Ureter (tissue), 1 donor: ENCODE results near the gene SETD1A. TPM values are rescaled to one million over a fixed set of nuclear protein-coding genes. Genes with fewer than 3 reads are reported as not detected.
A peak's percentile ranks its signal among the peaks of the same experiment; 100 is the strongest.

Experiments
- DNase-seq: peaks from one replicate; pipeline ENCODE4 v3.0.0-alpha.2; 2020; ENCODE audit warnings: low spot score
- total RNA-seq: library from RNA; stranded (reverse); gene quantifications from one replicate; pipeline ENCODE4 v1.2.4, GENCODE V29; 2023
- donor health status: DM: yes; HTN: yes; CAD: no.

Gene SETD1A
- total RNA-seq = 19.6 TPM

DNA sequence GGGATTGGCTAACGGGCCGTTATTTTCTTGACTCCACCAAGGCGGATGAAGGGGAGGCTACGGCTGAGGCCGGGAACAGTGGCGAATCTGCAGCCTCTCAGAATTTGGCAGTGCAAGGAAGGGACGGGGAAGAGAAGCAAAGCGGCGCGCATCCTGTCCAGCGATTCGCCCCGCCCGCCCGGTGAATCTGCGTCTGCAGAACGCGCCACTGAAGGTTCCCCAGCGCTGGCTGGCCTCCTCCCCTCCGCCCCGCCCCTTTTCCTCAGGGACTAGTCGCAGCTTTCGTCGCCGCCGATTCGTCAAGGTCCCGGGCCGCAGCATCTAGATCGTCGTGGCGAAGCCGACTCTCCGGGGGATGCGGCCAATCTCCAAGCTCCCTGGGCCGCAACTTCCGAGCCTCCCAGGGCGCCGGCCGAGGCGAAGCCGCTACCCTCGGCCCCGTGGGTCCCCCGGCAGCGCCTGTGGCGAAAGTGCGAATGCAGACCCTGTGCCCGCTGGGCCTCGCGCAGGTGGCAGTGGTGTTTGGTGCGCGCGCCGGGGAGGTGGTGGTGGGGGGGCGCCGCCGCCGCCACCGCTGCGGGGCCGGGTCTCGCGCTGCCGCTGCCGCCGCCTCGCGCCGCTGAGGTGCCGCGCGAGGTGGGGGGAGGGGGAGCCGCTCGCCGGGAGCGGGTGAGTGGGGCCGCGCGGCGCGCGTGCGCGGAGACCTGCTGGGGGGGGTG, at the start of gene SETD1A:
Gene SETD1A, plus strand, starts transcription at position 299 of the 719 bp plus-strand sequence. CDS start 978 bp downstream, outside the sequence.
- peak; percentile 98 for DNase-seq

DNA sequence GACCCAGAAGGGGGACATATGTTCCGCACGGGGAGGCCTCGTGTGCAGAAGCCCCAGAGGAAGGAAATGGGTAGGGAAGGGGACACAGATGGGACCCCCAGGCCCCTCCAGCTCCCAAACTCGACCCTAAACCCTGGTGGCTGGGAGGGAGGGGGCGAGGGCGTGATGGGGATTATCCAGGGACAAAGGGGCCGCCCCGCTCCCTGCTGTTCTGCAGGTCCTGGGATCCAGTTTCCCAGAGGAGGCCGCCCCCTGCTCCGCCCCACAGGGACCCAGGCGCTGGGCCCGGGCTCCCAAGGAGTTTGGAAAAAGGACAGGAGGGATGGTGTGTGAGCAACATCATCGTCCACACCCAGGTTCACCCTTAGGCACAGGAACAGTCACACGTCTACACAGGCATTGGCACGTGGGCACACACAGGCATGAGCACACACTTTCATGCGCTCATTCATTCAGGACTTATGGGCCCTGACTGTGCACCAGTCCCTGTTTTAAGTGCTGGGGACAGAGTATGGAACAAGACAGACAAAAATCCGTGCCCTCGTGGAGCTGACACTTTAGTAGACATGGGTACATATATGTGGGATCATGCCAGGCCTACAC, 47.0 kb upstream of the SETD1A start:
- DNase-seq = no peak

DNA sequence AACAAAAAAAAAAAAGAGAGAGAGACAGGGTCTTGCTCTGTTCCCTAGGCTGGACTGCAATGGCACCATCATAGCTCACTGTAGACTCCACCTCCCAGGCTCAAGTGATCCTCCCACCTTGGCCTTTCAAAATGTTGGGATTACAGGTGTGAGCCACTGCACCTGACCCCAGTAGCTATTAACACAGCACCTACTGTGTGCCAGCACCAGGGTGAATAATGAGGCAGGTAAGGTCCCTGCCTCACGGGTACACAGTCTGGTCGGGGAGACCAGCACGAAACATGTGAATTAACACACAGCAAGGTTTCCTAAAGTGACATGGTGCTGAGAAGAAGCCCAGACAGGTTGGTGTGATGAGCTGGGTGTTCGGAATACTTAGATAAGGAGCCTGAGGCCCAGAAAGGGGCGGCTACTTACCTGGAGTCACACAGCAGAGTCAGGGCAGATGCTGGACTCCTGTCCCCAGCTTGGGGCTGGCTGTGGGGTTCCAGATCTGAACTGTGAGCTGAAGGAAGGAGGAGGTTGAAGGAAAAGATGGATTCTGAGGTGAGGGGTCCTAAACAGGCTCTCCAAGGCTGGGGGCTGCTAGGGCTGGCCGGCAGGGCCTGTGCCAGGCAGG, 44.7 kb upstream of the SETD1A start:
- no peak for DNase-seq

DNA sequence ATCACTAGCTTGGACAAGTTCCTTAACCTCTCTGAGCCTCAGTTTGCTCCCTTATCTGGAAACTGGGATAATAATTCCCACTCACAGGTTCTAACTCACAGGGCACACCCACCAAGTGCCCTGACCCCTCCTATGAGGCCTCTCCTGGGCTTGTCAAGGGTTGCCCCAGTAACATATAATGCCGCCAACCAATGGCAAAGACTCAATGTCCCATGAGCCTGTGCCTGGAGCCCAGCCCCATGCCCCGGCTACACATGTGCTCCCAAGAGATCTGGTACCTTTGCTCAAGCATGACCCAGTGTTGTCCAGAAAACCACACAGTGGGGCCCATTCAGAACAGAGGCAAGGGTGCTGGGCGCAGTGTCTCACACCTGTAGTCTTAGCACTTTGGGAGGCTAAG, 42.7 kb upstream of the SETD1A start:
- no peak for DNase-seq

DNA sequence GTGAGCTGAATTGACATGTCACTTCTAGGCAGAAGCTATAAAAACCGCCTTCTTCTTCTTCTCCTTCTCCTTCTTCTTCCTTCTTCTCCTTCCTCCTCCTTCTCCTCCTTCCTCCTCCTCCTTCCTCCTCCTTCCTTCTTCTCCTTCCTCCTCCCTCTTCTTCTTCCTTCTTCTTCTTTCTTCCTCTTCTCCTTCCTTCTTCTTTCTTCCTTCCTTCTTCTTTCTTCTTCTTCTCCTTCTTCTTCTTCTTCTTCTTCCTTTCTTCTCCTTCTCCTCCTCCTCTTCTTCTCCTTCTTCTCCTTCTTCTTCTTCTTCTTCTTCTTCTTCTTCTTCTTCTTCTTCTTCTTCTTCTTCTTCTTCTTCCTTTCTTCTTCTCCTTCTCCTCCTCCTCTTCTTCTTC, 38.9 kb upstream of the SETD1A start:
- no peak for DNase-seq

DNA sequence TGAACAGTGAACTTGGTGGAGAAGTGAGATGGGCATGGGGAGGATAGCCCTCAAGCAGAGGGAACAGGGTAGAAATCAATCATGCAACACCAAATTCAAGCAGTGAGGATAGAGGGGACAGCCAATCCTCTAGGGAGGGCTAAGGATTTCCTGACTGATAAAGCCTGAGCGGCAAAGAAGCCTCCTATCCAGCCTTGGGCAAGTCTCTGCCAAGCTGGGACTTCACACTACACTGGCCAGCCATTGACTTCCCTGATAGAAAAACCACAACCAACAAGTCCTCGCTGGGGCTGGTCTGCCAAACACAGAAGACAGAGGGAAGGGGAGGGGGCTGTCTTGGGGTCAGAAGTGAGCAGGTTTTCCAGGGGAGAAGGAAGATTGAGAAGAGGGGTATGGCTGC, 36.7 kb upstream of the SETD1A start:
- no peak for DNase-seq

DNA sequence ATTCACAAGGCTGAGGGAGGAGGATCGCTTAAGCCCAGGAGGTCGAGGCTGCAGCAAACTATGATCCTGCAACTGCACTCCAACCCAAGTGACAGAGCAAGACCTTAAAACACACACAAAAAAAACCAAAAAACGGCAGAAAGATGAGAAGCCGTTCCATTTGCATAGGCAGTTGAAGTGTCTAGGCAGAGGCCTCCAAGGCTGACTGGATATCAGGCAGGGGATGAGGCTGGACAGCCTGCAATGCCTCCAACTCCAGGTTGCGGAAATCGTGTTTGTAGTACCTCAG, 36.2 kb upstream of the SETD1A start:
- DNase-seq = no peak

DNA sequence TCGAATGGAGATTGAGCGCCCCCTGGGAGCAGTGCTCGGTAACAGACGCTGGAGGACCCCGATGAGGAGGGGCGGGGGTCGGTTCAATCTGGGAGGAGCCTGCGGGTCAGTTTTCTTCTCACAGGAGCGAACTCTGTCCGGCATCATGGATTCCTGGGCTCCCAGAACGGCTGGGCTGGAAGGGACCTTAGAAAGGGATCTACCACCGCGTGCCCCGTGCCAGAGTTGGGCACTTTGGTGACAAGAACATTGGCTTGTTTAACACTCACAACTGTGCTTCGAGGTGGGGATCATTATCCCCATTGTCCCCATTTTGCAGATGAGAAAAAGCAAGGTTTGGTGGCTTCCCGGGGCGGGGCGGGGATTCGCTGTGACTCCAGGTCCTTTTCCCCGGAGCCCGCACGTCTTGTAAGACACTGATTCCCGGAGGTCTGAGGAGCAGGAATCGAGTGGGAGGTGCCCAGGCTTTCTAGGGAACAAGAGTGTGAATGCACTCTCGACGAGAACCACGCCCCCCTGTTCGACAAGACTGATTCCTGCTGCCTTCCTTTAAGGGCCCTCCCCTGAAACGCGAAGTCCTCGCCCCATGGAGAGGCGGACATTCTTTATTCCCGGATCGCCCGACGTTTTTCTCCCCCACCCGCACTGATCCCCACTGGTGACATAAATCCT, 35.7 kb upstream of the SETD1A start:
- peak; percentile 94 for DNase-seq

DNA sequence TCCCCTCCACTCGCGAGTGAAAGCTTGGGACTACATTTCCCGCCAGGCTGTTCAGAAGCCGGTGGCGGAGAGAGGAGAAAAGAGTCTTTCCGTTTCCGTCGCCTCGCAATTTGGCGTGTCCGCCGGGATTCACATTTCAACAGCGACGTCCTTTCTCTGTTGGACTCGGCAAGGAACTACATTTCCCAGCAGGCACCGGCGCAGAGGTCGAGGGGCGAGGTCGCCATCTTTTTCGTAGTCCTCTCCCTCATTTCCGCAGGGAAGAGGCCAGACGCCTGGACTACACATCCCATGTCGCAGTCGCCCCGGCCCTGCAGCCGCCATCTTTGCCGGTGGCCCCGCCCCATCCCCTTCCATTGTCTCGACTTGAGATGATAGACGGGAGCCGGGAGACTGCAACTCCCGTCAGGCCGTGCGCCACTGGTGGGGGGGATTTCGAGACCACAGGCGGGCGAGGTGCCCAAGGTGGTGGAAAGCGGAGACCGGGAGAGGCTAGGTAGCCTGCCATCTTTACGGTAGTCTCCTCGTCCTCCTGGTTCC, 35.1 kb upstream of the SETD1A start:
- peak; percentile 100 for DNase-seq

DNA sequence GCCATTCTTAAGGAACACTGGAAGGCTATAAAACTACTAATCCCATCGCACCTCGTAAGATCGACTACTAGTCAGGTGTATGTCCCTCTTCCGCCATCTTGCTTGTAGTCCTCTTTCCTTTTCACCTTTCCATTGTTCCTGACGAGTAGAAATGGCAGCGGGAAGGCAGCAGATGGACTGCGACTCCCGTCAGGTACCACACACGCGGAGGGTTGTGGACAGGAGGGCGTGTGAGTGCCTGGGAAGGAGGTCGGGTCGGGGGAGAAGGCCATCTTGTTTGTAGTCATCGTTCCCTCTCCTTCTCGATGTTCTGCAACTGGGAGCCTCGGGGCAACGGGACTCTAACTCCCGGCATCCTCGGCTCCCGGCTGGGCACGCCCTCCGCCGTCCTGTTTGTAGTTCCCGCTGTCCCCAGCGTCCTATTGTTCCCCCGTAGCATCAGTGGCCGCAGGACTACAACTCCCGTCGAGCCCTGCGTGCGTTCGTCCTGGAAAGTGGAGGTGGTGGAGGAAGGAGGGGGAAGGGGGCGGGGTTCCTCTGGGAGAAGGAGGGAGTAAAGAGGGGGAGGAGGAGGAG, 34.5 kb upstream of the SETD1A start:
- peak; percentile 100 for DNase-seq

DNA sequence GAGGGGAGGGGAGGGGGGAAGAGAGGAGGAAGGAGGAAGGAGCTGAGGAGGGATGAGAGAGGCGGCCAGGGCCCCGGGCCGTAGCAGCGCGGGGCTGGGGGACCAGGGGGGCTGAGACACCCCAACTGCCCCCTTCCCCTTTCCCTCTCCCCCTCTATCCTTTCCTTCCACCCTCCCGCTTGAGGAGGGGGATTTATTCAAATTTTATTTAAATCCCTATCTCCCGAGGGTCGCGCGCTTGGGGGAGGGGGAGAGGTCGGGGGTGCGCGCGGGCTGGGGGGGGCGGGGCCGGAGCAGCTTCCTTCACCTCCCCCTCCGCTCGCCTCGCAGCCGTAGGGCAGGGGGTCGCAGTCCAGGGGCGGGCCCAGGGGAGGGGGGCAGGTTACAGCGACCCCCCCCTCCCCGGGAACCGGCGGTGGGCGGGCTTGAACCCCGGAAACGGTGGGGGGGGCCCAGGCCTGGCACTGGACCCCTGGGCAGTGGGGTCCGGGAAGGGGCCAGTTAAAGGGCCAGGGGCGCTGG, 33.9 kb upstream of the SETD1A start, which contains the start of gene FBXL19:
Gene FBXL19, plus strand, starts transcription at position 19 of the 522 bp plus-strand sequence. CDS start 2,183 bp downstream, outside the sequence.
- peak; percentile 69 for DNase-seq

DNA sequence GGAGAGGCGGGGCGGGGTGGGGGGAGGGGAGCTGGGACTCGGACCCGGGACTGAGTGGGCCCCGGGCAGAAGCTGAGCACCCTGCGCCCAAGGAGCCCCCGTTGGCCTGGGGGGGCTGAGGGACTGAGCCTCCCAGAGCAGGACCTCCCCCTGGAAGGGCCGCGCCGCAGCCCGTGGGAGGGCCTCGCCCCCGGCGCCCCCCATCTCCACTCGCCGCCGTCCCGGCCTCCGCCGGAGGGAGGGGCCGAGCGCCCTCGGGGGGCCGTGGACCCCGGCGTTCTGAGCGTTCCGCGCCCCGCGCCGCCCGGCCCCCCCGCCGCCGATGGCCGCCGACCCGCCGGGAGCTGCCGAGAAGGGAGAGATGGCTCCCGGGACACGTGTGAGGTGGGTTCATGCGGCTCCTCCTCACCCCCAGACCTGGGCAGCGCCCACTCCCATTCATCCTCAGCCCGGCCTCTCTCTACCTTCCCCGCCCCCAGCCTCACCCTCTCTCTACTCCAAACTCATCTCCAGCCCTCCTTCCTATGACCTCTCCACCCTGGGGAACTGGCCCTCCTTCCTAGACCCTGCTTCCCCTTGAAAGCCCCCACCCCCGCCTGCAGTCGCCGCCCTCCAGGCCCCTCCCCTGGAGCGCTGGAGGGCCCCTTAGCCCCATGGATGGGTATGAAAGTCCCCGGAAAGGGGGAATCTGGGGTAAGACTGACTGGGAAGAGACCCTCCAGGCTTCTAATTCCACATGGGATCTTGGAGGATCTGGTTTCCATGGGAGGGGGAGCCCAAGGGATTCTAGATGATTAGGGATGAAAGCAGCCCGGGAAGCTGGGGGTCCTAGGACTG, 33.3 kb upstream of the SETD1A start:
- DNase-seq = no peak

DNA sequence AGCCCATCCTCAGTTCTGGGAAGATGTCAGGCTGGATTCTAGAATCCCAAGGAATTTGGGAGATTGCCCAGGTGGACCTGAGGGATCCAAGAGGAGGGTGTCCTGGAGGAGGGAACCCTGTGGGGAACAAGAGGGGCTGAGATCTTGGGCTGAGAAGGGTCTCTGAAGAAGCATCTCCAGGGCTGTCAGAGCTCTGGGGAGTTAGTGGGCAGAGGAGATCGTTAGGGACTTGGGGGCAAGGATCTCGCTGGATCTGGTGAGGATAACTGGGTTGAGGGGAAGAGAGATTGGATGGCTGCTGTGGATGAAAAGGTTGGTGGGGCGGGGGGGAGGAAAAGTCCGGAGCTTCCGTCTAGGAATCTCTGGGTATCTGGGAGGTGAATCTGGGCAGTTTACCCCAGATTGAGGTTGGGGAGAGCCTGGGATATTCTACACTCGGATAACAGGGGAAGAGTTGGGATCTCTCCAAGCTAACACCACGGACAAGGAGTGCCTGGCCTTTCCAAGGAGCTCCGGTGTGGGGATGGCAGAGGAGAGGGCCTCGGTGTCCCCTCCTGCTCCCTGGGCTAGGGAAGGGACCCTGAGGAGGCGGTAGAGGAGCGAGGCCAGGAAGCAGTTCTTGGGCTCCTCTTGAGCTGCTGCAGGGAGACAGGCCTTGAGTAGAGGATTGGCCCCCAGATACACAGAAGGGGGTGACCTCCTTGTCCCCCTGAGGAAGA, 32.5 kb upstream of the SETD1A start:
- DNase-seq = no peak

DNA sequence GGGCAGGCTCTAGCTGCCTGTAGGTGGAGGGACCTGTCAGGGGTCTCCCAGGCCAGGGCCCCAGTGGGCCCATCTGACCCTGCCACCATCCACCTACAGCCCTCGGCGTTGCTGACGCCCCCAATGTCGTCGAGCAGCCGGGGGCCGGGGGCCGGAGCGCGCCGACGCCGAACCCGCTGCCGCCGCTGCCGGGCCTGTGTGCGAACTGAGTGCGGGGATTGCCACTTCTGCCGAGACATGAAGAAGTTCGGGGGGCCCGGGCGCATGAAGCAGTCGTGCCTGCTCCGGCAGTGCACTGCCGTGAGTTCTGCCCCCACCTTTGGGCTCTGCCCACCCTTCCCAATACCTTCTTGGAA, 31.9 kb upstream of the SETD1A start:
- DNase-seq = no peak

DNA sequence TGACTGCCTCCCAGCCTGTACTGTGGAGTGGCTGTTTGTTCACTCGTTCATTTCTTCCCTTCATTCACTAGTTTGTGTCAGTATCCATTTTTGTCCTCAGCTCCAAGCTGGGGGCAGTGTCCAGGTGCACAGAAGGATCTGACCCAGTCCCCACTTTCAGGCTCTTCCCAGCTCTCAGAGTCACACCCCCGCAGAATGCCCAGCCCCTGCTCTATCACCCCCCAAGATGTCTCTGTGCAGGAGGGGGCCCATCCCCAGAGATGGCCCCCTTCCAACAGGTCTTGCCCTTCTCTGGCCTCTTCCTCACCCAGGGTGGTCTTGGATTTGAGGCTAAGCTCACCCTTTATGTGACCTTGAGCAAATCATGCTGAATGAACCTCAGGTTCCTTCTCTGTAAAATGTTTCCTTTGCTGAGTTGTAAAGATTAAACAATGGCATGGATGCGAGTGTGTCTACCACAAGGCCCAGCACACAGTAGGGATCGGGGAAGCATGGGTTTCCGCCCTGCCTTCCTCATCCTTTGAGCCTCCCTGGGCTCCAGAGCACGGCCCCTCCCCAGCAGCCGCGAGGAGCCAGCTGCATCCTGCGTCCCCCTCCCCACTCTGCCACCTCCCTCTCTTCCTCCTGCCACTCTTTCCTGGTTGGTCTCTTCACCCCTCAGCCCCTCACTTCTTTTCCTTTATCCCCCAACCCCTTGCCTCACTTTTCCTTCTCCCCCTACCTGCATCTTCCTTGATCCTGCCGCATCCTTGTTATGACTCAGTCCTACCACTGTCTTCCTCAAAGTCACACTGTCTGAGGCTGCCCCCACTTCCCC, 31.4 kb upstream of the SETD1A start:
- DNase-seq = no peak

DNA sequence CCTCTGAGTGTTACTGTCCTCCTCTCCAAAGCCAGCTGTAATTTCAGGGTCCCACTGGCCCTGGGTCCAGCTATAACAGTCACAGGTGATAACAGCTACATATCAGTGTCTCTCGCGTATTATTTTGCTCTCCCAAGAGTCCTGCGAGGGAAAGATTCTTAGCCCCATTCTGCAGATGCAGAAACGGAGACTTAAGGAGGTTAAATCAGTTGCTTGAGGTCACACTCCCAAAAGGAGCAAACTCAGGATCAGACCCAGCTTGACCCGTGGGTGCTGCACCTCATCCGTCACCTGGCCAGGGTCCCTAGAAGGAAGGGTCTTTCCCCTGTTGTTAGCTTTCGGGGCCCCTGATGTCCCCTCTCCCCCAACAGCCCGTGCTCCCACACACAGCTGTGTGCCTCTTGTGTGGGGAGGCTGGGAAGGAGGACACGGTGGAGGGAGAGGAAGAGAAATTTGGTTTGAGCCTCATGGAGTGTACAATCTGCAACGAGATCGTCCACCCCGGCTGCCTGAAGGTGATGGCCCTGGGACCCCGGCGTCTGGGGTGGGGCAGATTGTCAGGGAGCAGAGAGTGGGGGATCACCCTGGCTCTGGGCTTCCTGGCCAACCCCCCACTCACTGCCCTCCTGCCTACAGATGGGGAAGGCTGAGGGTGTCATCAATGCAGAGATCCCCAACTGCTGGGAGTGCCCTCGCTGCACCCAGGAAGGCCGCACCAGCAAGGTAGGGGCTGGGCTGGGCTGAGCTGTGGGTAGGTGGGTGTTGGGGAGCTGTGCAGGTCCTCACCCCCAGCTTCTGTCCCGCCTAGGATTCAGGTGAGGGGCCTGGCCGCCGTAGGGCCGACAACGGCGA, 30.4 kb upstream of the SETD1A start:
- DNase-seq = no peak

DNA sequence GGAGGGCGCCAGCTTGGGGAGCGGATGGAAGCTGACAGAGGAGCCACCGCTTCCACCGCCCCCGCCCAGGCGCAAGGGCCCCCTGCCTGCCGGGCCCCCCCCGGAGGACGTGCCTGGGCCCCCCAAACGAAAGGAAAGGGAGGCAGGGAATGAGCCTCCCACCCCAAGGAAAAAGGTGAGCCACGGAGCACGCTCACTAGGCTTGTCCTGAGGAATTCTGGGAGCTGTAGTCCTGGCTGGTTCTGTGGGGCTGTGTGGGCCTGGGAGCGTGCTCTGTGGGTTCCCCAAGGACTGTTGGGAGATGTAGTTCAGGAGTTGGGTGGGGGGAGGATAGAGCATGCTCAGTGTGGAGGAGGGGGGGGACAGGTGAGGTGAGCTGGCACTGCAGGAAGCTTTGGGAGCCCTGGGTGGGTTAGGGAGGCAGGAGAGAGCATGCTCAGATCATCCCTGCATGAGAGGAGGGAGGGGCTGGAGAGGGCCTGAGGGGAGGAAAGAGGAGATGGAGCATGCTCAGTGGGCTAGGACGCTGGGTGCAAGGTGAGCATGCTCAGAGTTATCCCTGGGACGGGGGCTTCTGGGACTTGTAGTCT, 29.7 kb upstream of the SETD1A start:
- DNase-seq = no peak

DNA sequence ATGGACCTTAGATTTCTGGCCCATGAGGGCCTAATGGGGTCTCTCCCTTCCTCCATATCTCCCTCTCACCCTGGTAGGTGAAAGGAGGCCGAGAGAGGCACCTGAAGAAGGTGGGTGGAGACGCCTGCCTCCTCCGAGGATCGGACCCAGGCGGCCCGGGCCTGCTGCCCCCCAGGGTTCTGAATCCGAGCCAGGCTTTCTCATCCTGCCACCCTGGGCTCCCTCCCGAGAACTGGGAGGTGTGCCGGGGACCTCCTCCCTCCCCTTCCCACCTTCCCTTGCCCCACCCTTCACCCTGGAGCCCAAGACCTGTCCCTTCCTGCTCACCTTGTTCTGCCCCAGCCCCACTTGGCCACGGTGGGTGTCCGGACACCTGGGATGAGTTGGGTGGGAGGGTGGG, 29.2 kb upstream of the SETD1A start:
- no peak for DNase-seq
